ENCODE data around the gene ABCA1.

Gene ABCA1

GRCh38 chr9:104872656-104873488, 55.1 kb downstream of the ABCA1 start:
- TF ChIP-seq ZFX (IDR thresholded peaks at IDR 0.05) (no peak), CTCF (conservative IDR thresholded peaks at IDR 0.05) (no peak)
- no peak overlapping the region for H3K27ac ChIP-seq

GRCh38 chr9:104871961-104872527, 55.9 kb downstream of the ABCA1 start:
- no peak overlapping the region for H3K27ac ChIP-seq
- no peak for TF ChIP-seq CTCF (conservative IDR thresholded peaks at IDR 0.05)
- TF ChIP-seq ZFX (IDR thresholded peaks at IDR 0.05) = no peak

GRCh38 chr9:104869811-104870210, 58.1 kb downstream of the ABCA1 start:
- no peak for TF ChIP-seq CTCF (conservative IDR thresholded peaks at IDR 0.05)
- H3K27ac ChIP-seq = no peak overlapping the region

- H3K27ac ChIP-seq = no peak overlapping the region
- TF ChIP-seq CTCF (conservative IDR thresholded peaks at IDR 0.05) (no peak), ZFX (IDR thresholded peaks at IDR 0.05) (no peak)
These were observed 59.1 kb downstream of the ABCA1 start for GRCh38 chr9:104868687-104869404.

DNA sequence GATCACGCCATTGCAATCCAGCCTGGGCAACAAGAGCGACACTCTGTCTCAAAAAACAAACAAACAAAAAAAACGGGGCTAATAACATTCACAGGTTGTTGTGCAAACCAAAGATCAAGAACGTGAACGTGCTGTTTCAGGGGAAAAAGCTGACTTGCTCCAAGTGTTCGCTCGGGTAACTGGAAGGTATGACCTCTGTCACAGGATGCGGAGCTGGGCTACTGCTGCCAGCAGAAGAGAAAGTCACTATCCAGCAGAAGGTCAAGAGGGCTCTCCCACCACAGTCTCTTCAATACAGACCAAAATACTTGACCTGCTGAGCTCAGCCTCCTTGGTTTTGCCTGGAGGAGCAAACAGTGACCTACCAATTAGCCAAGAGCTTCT, 59.7 kb downstream of the ABCA1 start:
- TF ChIP-seq CTCF (conservative IDR thresholded peaks at IDR 0.05) = no peak
- no peak for TF ChIP-seq ZFX (IDR thresholded peaks at IDR 0.05)
- H3K27ac ChIP-seq = no peak overlapping the region

DNA sequence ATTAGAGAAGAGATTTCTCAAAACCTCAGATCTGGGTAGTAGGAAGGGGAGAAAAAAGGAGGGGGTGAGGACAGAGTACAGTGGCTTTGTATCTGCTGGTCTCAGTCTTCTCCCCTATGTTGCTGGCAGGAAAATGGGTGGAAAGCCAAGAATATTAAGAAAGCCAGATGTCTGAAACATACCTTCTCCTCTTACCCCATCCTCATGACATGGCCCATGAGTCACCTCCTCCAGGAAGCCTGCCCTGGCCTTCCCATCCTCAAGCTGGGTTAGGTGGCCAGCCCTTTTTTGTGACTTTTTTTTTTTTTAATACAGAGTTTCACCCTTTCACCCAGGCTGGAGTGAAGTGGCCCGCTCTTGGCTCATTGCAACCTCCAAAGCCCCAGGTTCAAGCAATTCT, 61.8 kb downstream of the ABCA1 start:
- H3K27ac ChIP-seq = no peak overlapping the region
- TF ChIP-seq ZFX (IDR thresholded peaks at IDR 0.05) (no peak), CTCF (conservative IDR thresholded peaks at IDR 0.05) (no peak)

- H3K27ac ChIP-seq = no peak overlapping the region
- TF ChIP-seq ZFX (IDR thresholded peaks at IDR 0.05) = no peak
- TF ChIP-seq CTCF (conservative IDR thresholded peaks at IDR 0.05) = no peak
These were observed 63.3 kb downstream of the ABCA1 start for GRCh38 chr9:104864675-104865104.

All from C4-2B (cell line).